Astrocyte (in vitro differentiated cells and primary cell): ENCODE data around the gene AFF3.

ENCODE experiments used
- EZH2 ChIP-seq: IDR thresholded peaks from 2 replicates; pipeline ENCODE4 v1.6.1; 2012; ENCODE audit warnings: mild to moderate bottlenecking, low read length, inconsistent platforms; ENCODE audit not compliant: insufficient read depth
- TF ChIP-seq, protein P1 (sequence below): IDR thresholded peaks from 2 replicates; pipeline ENCODE4 v1.5.1; 2011; ENCODE audit warnings: low read depth, mild to moderate bottlenecking, inconsistent platforms, low read length, moderate library complexity; ENCODE audit not compliant: insufficient read depth

DNA sequence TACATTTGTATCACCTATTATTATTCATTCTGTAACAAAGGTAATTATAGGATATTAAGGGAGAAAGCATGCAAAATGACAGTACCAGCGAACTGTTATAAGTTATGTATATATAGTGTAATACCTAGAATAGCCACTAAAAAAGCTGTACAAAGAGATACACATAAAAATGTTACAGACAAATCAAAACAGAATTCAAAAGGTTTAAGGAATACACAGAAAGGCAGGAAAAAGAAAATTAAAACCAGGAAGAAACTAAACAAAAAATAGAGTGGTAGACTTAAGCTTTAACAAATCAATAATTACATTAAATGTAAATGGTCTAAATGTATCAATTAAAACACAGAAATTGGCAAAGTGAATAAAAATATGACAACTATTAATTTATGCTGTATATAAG is 476.1 kb downstream of the AFF3 start:
- TF ChIP-seq, protein P1, sequence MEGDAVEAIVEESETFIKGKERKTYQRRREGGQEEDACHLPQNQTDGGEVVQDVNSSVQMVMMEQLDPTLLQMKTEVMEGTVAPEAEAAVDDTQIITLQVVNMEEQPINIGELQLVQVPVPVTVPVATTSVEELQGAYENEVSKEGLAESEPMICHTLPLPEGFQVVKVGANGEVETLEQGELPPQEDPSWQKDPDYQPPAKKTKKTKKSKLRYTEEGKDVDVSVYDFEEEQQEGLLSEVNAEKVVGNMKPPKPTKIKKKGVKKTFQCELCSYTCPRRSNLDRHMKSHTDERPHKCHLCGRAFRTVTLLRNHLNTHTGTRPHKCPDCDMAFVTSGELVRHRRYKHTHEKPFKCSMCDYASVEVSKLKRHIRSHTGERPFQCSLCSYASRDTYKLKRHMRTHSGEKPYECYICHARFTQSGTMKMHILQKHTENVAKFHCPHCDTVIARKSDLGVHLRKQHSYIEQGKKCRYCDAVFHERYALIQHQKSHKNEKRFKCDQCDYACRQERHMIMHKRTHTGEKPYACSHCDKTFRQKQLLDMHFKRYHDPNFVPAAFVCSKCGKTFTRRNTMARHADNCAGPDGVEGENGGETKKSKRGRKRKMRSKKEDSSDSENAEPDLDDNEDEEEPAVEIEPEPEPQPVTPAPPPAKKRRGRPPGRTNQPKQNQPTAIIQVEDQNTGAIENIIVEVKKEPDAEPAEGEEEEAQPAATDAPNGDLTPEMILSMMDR, result no peak
- no peak for TF ChIP-seq EZH2
